GM23248 (cell line): Measurements from ENCODE around the gene PGK1. TPM values are rescaled to one million over a fixed set of nuclear protein-coding genes. Genes with fewer than 3 reads are reported as not detected.

Experiments
- DNase-seq: peaks from one replicate; pipeline ENCODE4 v3.0.0-alpha.2; 2015
- H2AFZ ChIP-seq: fragments of 200-600 bp; sonication (generic); 2 replicates; pipeline ENCODE4 v1.6.1; 2016; ENCODE audit warnings: antibody characterized with exemption
- H3F3A ChIP-seq: fragments of 200-600 bp; sonication (generic); 2 replicates; pipeline ENCODE4 v1.6.1; 2016; ENCODE audit warnings: mild to moderate bottlenecking, antibody characterized with exemption, mixed run types; ENCODE audit not compliant: insufficient read depth
- H3K27ac ChIP-seq: fragments of 200-600 bp; sonication (generic); 2 replicates; pipeline ENCODE4 v1.5.1; 2016; ENCODE audit warnings: mild to moderate bottlenecking
- H3K27me3 ChIP-seq: fragments of 200-600 bp; sonication (generic); replicated peaks from 2 replicates; pipeline ENCODE4 v1.6.1; 2016; ENCODE audit warnings: mild to moderate bottlenecking; ENCODE audit not compliant: insufficient read depth
- H3K36me3 ChIP-seq: fragments of 200-600 bp; sonication (generic); 2 replicates; pipeline ENCODE4 v1.6.1; 2016; ENCODE audit warnings: low read depth, mild to moderate bottlenecking
- H3K4me1 ChIP-seq: fragments of 200-600 bp; sonication (generic); 2 replicates; pipeline ENCODE4 v1.6.1; 2016; ENCODE audit warnings: mild to moderate bottlenecking; ENCODE audit not compliant: insufficient read depth
- H3K4me2 ChIP-seq: fragments of 200-600 bp; sonication (generic); one replicate; pipeline ENCODE4 v1.6.1; 2016; ENCODE audit warnings: mild to moderate bottlenecking; ENCODE audit not compliant: unreplicated experiment
- H3K4me3 ChIP-seq: fragments of 200-600 bp; sonication (generic); 2 replicates; pipeline ENCODE4 v1.5.1; 2016; ENCODE audit warnings: mild to moderate bottlenecking
- H3K79me2 ChIP-seq: fragments of 200-600 bp; sonication (generic); 2 replicates; pipeline ENCODE4 v1.6.1; 2016; ENCODE audit warnings: mild to moderate bottlenecking; ENCODE audit not compliant: insufficient read depth
- H3K9ac ChIP-seq: fragments of 200-600 bp; sonication (generic); 2 replicates; pipeline ENCODE4 v1.6.1; 2016; ENCODE audit warnings: mild to moderate bottlenecking
- H3K9me2 ChIP-seq: fragments of 200-600 bp; sonication (generic); 2 replicates; pipeline ENCODE4 v1.6.1; 2016; ENCODE audit warnings: mixed run types, mild to moderate bottlenecking, moderate library complexity; ENCODE audit not compliant: insufficient read depth
- H3K9me3 ChIP-seq: fragments of 200-600 bp; sonication (generic); one replicate; pipeline ENCODE4 v1.6.1; 2017; ENCODE audit warnings: low read depth
- H4K20me1 ChIP-seq: fragments of 200-600 bp; sonication (generic); 2 replicates; pipeline ENCODE4 v1.6.0; 2016; ENCODE audit not compliant: insufficient read depth
- EZH2 ChIP-seq: fragments of 200-600 bp; sonication (generic); IDR thresholded peaks from 2 replicates; pipeline ENCODE4 v1.6.1; 2018; ENCODE audit warnings: antibody characterized with exemption, mild to moderate bottlenecking; ENCODE audit not compliant: insufficient read depth, poor library complexity, severe bottlenecking
- EZH2phosphoT487 ChIP-seq: fragments of 200-600 bp; sonication (generic); IDR thresholded peaks from 2 replicates; pipeline ENCODE4 v1.6.1; 2018; ENCODE audit warnings: antibody characterized with exemption, moderate library complexity, mild to moderate bottlenecking, low read depth; ENCODE audit not compliant: insufficient read depth
- WGBS, 2 experiments: methylation state at CpG; one replicate each; pipeline ENCODE4 v1.1.6; 2015 to 2017; ENCODE audit warnings: low lambda C conversion rate in 2 of 2, low coverage in 1 of 2; ENCODE audit errors: missing lambda C conversion rate in 2 of 2; 5-methylcytosine and 5-hydroxymethylcytosine counted together
- in situ Hi-C: fragments of 300-500 bp; cut with MboI; formaldehyde crosslinking; loops from 2 replicates; pipeline ENCODE4 v1.15.0; 2020
- polyA plus RNA-seq: library from polyadenylated mRNA; unstranded; fragments of >200 nt; fragmentation: Nextera tagmentation; extraction: Ambion mirVana; gene quantifications from 2 replicates; pipeline ENCODE4 v1.2.1, GENCODE V29; 2016
- total RNA-seq: library from RNA; depleted of rRNA; stranded (reverse); fragments of >200 nt; shearing (Covaris generic); gene quantifications from 2 replicates; pipeline ENCODE4 v1.2.3, GENCODE V29; 2014

Gene PGK1
- total and polyA plus RNA-seq, 2 experiments from 2014 or later = 644 to 749 TPM

- WGBS, 2 experiments = 88 to 100% methylated on average over 1 of the region's 1 CpG
- H3F3A ChIP-seq = peaks cover 47% of the 10 kb centered on the region; the same call in 1 of the 2 replicates
- H3K4me2 ChIP-seq = no peak overlapping the region
- H2AFZ ChIP-seq = no peak overlapping the region
- peaks cover 93% of the 10 kb centered on the region for H3K79me2 ChIP-seq
- H3K27ac ChIP-seq = no peak overlapping the region
- H4K20me1 ChIP-seq = peaks cover 21% of the 10 kb centered on the region
- H3K9me3 ChIP-seq = no peaks in the 10 kb centered on the region
- peaks cover 70% of the 10 kb centered on the region for H3K36me3 ChIP-seq
- no peak overlapping the region for H3K9ac ChIP-seq
- in situ Hi-C loops = no loop called here
- TF ChIP-seq EZH2 (no peak), EZH2phosphoT487 (no peak)
- H3K9me2 ChIP-seq = no peaks in the 10 kb centered on the region
- no peak overlapping the region for H3K4me3 ChIP-seq
- H3K4me1 ChIP-seq = peaks cover 8% of the 10 kb centered on the region; the same call in 1 of the 2 replicates
- DNase-seq = no peak
- H3K27me3 ChIP-seq = no peaks in the 10 kb centered on the region
These were observed 14.6 kb downstream of the PGK1 start for GRCh38 chrX:78118628-78119027.

DNA sequence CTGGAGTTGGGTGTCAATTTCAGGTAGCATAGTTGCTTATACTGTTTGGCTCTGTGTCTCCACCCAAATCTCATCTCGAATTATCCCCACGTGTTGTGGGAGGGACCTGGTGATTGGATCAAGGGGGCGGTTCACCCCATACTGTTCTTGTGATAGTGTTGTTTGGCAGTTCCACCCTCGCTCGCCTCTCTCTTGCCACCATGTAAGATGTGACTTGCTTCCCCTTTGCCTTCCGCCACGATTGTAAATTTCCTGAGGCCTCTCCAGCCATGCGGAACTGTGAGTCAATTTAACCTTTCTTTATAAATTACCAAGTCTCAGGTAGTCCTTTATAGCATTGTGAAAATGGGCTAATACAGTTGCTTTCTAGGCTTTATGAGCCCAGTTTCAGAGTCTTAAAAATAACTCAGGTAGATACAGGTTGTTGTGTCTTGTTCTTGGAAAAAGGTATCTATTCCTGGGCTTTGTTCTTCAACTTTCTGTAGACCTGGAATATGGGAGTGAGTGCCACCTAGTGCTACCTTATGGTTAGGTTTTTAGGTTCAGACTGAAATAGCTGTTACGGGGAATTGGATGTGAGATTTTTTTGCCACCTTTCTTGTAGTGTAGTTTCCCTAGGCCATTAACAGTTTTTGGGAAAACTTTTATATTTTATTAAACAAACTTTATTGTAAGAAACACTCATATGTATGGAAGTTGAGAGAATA lies 15.6 kb downstream of the PGK1 start:
- no peak for TF ChIP-seq EZH2phosphoT487
- no peak for TF ChIP-seq EZH2
- in situ Hi-C loops = no loop called here

GRCh38 chrX:78123190-78123589 lies 19.1 kb downstream of the PGK1 start:
- peaks cover 52% of the 10 kb centered on the region for H3F3A ChIP-seq
- DNase-seq = peak; percentile 67
- H3K27me3 ChIP-seq = no peaks in the 10 kb centered on the region
- H3K9ac ChIP-seq = no peak overlapping the region
- peaks cover 74% of the 10 kb centered on the region for H3K79me2 ChIP-seq
- no peaks in the 10 kb centered on the region for H3K9me3 ChIP-seq
- in situ Hi-C loops = no loop called here
- H3K4me2 ChIP-seq = no peak overlapping the region
- H2AFZ ChIP-seq = no peak overlapping the region
- peak overlapping the region; percentile 53 for H3K27ac ChIP-seq
- H3K4me3 ChIP-seq = no peak overlapping the region
- H3K4me1 ChIP-seq = peaks cover 8% of the 10 kb centered on the region; the same call in 1 of the 2 replicates
- H4K20me1 ChIP-seq = peaks cover 8% of the 10 kb centered on the region
- no peaks in the 10 kb centered on the region for H3K9me2 ChIP-seq
- peaks cover 80% of the 10 kb centered on the region for H3K36me3 ChIP-seq
- TF ChIP-seq EZH2phosphoT487 = no peak
- TF ChIP-seq EZH2 = no peak

More for the DNA sequence above, 15.6 kb downstream of the PGK1 start:
- Histone ChIP-seq H3K4me1 (peaks cover 8% of the 10 kb centered on the region; the same call in 1 of the 2 replicates), H3K27ac (no peak overlapping the region), H3K27me3 (no peaks in the 10 kb centered on the region), H3K9me3 (no peaks in the 10 kb centered on the region), H3K9ac (no peak overlapping the region), H3F3A (peaks cover 54% of the 10 kb centered on the region), H3K79me2 (peaks cover 93% of the 10 kb centered on the region), H3K4me2 (no peak overlapping the region), H3K4me3 (no peak overlapping the region), H2AFZ (no peak overlapping the region), H3K36me3 (peaks cover 74% of the 10 kb centered on the region), H3K9me2 (no peaks in the 10 kb centered on the region), H4K20me1 (peaks cover 26% of the 10 kb centered on the region)
- DNase-seq = no peak
- WGBS, 2 experiments = 81 to 88% methylated on average over 8 of the region's 9 CpGs

- WGBS, 2 experiments = 51 to 54% methylated on average over 2 of the region's 2 CpGs
- H3K36me3 ChIP-seq = peaks cover 77% of the 10 kb centered on the region
- H3K79me2 ChIP-seq = peaks cover 63% of the 10 kb centered on the region
- DNase-seq = peak; percentile 34
- H4K20me1 ChIP-seq = peaks cover 8% of the 10 kb centered on the region
- H2AFZ ChIP-seq = no peak overlapping the region
- no peaks in the 10 kb centered on the region for H3K27me3 ChIP-seq
- H3K9me3 ChIP-seq = no peaks in the 10 kb centered on the region
- H3K4me3 ChIP-seq = no peak overlapping the region
- H3K9ac ChIP-seq = no peak overlapping the region
- no peaks in the 10 kb centered on the region for H3K9me2 ChIP-seq
- in situ Hi-C loops = no loop called here
- no peak overlapping the region for H3K4me2 ChIP-seq
- peaks cover 57% of the 10 kb centered on the region for H3F3A ChIP-seq
- TF ChIP-seq EZH2phosphoT487 = no peak
- no peak for TF ChIP-seq EZH2
- peaks cover 8% of the 10 kb centered on the region; the same call in 1 of the 2 replicates for H3K4me1 ChIP-seq
- H3K27ac ChIP-seq = no peak overlapping the region
These were observed 20.3 kb downstream of the PGK1 start for GRCh38 chrX:78124307-78124706.
